PFSK-1 (cell line): Measurements from ENCODE around the gene ERCC6.

Source experiments
- POLR2AphosphoS5 ChIP-seq: IDR thresholded peaks from 2 replicates; pipeline ENCODE4 v1.6.1; 2012; ENCODE audit warnings: low read depth, mild to moderate bottlenecking, control low read depth, low read length, moderate library complexity
- REST ChIP-seq, 2 experiments: IDR thresholded peaks; 2 replicates each; pipeline versions ENCODE4 v1.6.1 to v1.8.0; 2011 to 2012; ENCODE audit warnings: low read depth in 2 of 2, low read length in 2 of 2, control low read depth in 1 of 2, inconsistent platforms in 1 of 2, mild to moderate bottlenecking in 1 of 2, moderate library complexity in 1 of 2; ENCODE audit not compliant: insufficient read depth in 1 of 2
- SIN3A ChIP-seq: IDR thresholded peaks from 2 replicates; pipeline ENCODE4 v1.6.1; 2012; ENCODE audit warnings: mild to moderate bottlenecking, low read length, moderate library complexity, borderline replicate concordance; ENCODE audit not compliant: insufficient read depth

DNA sequence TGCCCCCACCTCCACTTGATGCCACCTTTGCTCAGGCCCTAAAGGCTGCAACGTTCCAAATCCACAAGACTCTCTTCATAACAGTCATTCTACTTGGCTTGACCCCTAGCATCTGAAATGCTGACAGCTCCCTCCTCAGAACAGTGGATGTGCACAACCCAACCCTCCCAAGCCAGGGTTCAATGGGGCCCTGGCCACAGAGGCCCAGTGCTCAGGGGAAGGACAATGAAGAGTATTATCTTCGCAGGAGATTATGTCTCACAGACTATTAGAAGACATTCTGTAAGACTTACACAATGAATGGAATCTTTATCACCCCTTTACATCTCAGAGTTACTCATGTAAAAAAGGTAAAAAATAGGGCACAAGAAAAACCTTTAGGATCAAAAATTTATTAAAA, 20.4 kb downstream of the ERCC6 start:
- TF ChIP-seq POLR2AphosphoS5 (no peak), SIN3A (no peak), REST (IDR thresholded peaks at IDR 0.05; ENCODE audit: insufficient read depth in 1 of 2, low read depth in 2 of 2, low read length in 2 of 2) (no peak)
